CD14-positive monocyte (primary cell): Measurements from ENCODE around the gene SPTBN2. TPM values are rescaled to one million over a fixed set of nuclear protein-coding genes. Genes with fewer than 3 reads are reported as not detected.

Experiments
- DNase-seq, 3 donors: peaks; one replicate each; pipeline ENCODE4 v3.0.0-alpha.2; 2011 to 2022
- H2AFZ ChIP-seq: 2 replicates; pipeline ENCODE4 v1.6.0; 2012; ENCODE audit warnings: mild to moderate bottlenecking, low read depth, low read length, inconsistent platforms; ENCODE audit not compliant: insufficient read depth, poor library complexity, severe bottlenecking
- H3K27ac ChIP-seq, 2 donors: 1 replicate in 1 of 2; 2 replicates in 1 of 2; pipeline ENCODE4 v1.5.1; 2012 to 2013; ENCODE audit warnings: low read length in 2 of 2, control low read depth in 1 of 2, inconsistent platforms in 1 of 2, low read depth in 1 of 2, mild to moderate bottlenecking in 1 of 2
- H3K27me3 ChIP-seq, 2 donors: one replicate each; pipeline versions ENCODE4 v1.6.0 to v1.6.1; 2011 to 2013; ENCODE audit warnings: low read length in 2 of 2; ENCODE audit not compliant: control insufficient read depth in 2 of 2, insufficient read depth in 2 of 2
- H3K36me3 ChIP-seq, 2 donors: replicated peaks in 1 of 2; 1 replicate in 1 of 2; 2 replicates in 1 of 2; pipeline versions ENCODE4 v1.5.1 to v1.6.1; 2012 to 2013; ENCODE audit warnings: low read length in 2 of 2, control low read depth in 1 of 2, inconsistent platforms in 1 of 2, mild to moderate bottlenecking in 1 of 2; ENCODE audit not compliant: insufficient read depth in 2 of 2, control insufficient read depth in 1 of 2
- H3K4me1 ChIP-seq, 2 donors: 1 replicate in 1 of 2; 2 replicates in 1 of 2; pipeline versions ENCODE4 v1.5.1 to v1.6.1; 2012 to 2013; ENCODE audit warnings: low read length in 2 of 2, control low read depth in 1 of 2, inconsistent platforms in 1 of 2, mild to moderate bottlenecking in 1 of 2, moderate library complexity in 1 of 2; ENCODE audit not compliant: insufficient read depth in 2 of 2, control insufficient read depth in 1 of 2
- H3K4me2 ChIP-seq: replicated peaks from 2 replicates; pipeline ENCODE3; 2012; ENCODE audit warnings: low read length, moderate library complexity, mild to moderate bottlenecking; ENCODE audit not compliant: poor library complexity, severe bottlenecking; ENCODE audit errors: extremely low read depth
- H3K4me3 ChIP-seq, 3 experiments: fragments of 200-600 bp in 1 of 3; sonication (generic) in 1 of 3; replicated peaks in 1 of 3; 1 replicate in 2 of 3; 2 replicates in 1 of 3; pipeline ENCODE4 v1.5.1; 2011 to 2013; ENCODE audit warnings: low read length in 3 of 3, mild to moderate bottlenecking in 3 of 3, control low read depth in 2 of 3, low read depth in 2 of 3, inconsistent platforms in 1 of 3, moderate library complexity in 1 of 3
- H3K79me2 ChIP-seq: 2 replicates; pipeline ENCODE4 v1.6.0; 2012; ENCODE audit warnings: mild to moderate bottlenecking, control low read depth, inconsistent platforms, low read length, moderate library complexity; ENCODE audit not compliant: insufficient read depth
- H3K9ac ChIP-seq: 2 replicates; pipeline ENCODE4 v1.6.0; 2017; ENCODE audit warnings: low read length, mild to moderate bottlenecking; ENCODE audit not compliant: insufficient read depth, poor library complexity, severe bottlenecking
- H3K9me3 ChIP-seq, 2 donors: replicated peaks in 1 of 2; 1 replicate in 1 of 2; 2 replicates in 1 of 2; pipeline versions ENCODE4 v1.5.1 to v1.6.1; 2012 to 2013; ENCODE audit warnings: low read length in 2 of 2, control low read depth in 1 of 2; ENCODE audit not compliant: control insufficient read depth in 1 of 2, insufficient read depth in 1 of 2
- H4K20me1 ChIP-seq: 2 replicates; pipeline ENCODE4 v1.6.0; 2012; ENCODE audit warnings: mild to moderate bottlenecking, low read length, control low read depth, moderate library complexity; ENCODE audit not compliant: insufficient read depth
- H3K27ac Mint-ChIP-seq, 7 donors: one replicate each; pipeline ENCODE4 v1.8.0; 2020; ENCODE audit warnings: mild to moderate bottlenecking in 7 of 7, mixed read lengths in 7 of 7, moderate library complexity in 6 of 7, inconsistent platforms in 2 of 7
- H3K27me3 Mint-ChIP-seq, 3 donors: one replicate each; pipeline ENCODE4 v1.8.0; 2021 to 2022; ENCODE audit warnings: low read depth in 3 of 3, mild to moderate bottlenecking in 3 of 3, mixed read lengths in 3 of 3, moderate library complexity in 3 of 3, inconsistent platforms in 1 of 3
- H3K36me3 Mint-ChIP-seq, 2 donors: one replicate each; pipeline ENCODE4 v1.8.0; 2020; ENCODE audit warnings: mixed read lengths in 2 of 2, inconsistent platforms in 1 of 2, mild to moderate bottlenecking in 1 of 2
- H3K4me1 Mint-ChIP-seq: one replicate; pipeline ENCODE4 v1.8.0; 2020; ENCODE audit warnings: mild to moderate bottlenecking, mixed read lengths
- H3K4me3 Mint-ChIP-seq, 2 donors: one replicate each; pipeline ENCODE4 v1.8.0; 2020; ENCODE audit warnings: mild to moderate bottlenecking in 2 of 2, mixed read lengths in 2 of 2, moderate library complexity in 1 of 2
- H3K9me3 Mint-ChIP-seq, 7 donors: one replicate each; pipeline ENCODE4 v1.8.0; 2020 to 2022; ENCODE audit warnings: mixed read lengths in 7 of 7, mild to moderate bottlenecking in 6 of 7, moderate library complexity in 6 of 7, inconsistent platforms in 2 of 7
- WGBS: methylation state at CpG from one replicate; pipeline ENCODE4 v1.1.5; 2013; ENCODE audit warnings: missing lambda C conversion rate; ENCODE audit not compliant: insufficient coverage; 5-methylcytosine and 5-hydroxymethylcytosine counted together
- intact Hi-C, 2 donors: fragments of 100-400 bp; cut with micrococcal nuclease; formaldehyde crosslinking; loops; one replicate each; pipeline versions ENCODE4 v1.15.0 to v1.15.1; 2023
- polyA plus RNA-seq, 3 donors: library from polyadenylated mRNA; depleted of rRNA in 1 of 3; unstranded in 2 of 3; stranded (reverse) in 1 of 3; fragments of 300-500 nt in 2 of 3; fragments of >200 nt in 1 of 3; fragmentation: Illumina TruSeq in 2 of 3; gene quantifications; 1 replicate in 2 of 3; 2 replicates in 1 of 3; pipeline ENCODE4 v1.2.3, GENCODE V29; 2012 to 2021
- TF ChIP-seq, protein P1 (sequence below): fragments of 200-600 bp; IDR thresholded peaks from one replicate; pipeline ENCODE4 v1.8.0; 2022; ENCODE audit warnings: antibody characterized with exemption, mild to moderate bottlenecking

SPTBN2 gene
- polyA plus RNA-seq, 3 donors, result not detected

- H3K36me3 Mint-ChIP-seq, result no peaks in the 10 kb centered on the region
- no peak overlapping the region for H3K27ac ChIP-seq
- no peaks in the 10 kb centered on the region for H3K9me3 ChIP-seq
- no peaks in the 10 kb centered on the region for H3K36me3 ChIP-seq
- DNase-seq, result no peak
- H3K9ac ChIP-seq, result no peak overlapping the region
- H3K4me3 Mint-ChIP-seq, result no peak overlapping the region
- no peaks in the 10 kb centered on the region for H3K4me1 ChIP-seq
- no peak overlapping the region for H3K4me3 ChIP-seq
- WGBS, result 96% methylated on average over 15 of the region's 15 CpGs
- H3K4me2 ChIP-seq, result no peak overlapping the region
- TF ChIP-seq, protein P1, sequence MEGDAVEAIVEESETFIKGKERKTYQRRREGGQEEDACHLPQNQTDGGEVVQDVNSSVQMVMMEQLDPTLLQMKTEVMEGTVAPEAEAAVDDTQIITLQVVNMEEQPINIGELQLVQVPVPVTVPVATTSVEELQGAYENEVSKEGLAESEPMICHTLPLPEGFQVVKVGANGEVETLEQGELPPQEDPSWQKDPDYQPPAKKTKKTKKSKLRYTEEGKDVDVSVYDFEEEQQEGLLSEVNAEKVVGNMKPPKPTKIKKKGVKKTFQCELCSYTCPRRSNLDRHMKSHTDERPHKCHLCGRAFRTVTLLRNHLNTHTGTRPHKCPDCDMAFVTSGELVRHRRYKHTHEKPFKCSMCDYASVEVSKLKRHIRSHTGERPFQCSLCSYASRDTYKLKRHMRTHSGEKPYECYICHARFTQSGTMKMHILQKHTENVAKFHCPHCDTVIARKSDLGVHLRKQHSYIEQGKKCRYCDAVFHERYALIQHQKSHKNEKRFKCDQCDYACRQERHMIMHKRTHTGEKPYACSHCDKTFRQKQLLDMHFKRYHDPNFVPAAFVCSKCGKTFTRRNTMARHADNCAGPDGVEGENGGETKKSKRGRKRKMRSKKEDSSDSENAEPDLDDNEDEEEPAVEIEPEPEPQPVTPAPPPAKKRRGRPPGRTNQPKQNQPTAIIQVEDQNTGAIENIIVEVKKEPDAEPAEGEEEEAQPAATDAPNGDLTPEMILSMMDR, result no peak
- H3K9me3 Mint-ChIP-seq, result peaks cover 0 to 4% (median 0%) of the 10 kb centered on the region in 7 donors
- intact Hi-C loops, result no loop called here
- peaks cover 0 to 5% (median 5%) of the 10 kb centered on the region in 3 donors for H3K27me3 Mint-ChIP-seq
- H2AFZ ChIP-seq, result no peak overlapping the region
- H3K27ac Mint-ChIP-seq, result no peak overlapping the region
- no peaks in the 10 kb centered on the region for H3K79me2 ChIP-seq
- no peaks in the 10 kb centered on the region for H4K20me1 ChIP-seq
- no peaks in the 10 kb centered on the region for H3K4me1 Mint-ChIP-seq
- H3K27me3 ChIP-seq, result no peaks in the 10 kb centered on the region
Measured at GRCh38 chr11:66700337-66700736, 28.7 kb downstream of the SPTBN2 start.

DNA sequence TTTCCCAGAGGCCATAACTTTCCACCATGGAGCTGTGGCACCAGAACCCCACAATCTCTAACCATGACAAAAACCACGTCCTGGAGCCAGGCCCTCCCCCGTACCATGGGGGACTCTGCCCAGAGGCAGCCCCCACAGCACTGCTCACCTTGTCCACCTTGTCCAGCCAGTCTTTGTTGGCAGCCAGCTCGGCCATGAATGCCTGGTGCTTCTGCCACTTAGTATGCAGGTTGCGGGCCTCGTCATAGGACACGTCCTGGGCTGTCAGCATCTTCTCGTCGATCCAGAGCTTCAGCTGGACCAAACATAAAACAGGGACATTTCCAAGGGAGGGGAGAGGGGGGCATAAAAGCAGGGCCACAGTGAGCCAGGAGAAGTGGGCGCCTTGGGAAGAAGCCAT, 30.5 kb downstream of the SPTBN2 start:
- Mint-ChIP-seq H3K27me3 (peaks cover 0 to 7% (median 5%) of the 10 kb centered on the region in 3 donors), H3K27ac (no peak overlapping the region), H3K9me3 (peaks cover 0 to 4% (median 0%) of the 10 kb centered on the region in 7 donors), H3K4me3 (no peak overlapping the region), H3K36me3 (no peaks in the 10 kb centered on the region), H3K4me1 (peaks cover 2% of the 10 kb centered on the region)
- H3K9ac ChIP-seq, result no peak overlapping the region
- no peak overlapping the region for H2AFZ ChIP-seq
- no peaks in the 10 kb centered on the region for H4K20me1 ChIP-seq
- no peaks in the 10 kb centered on the region for H3K4me1 ChIP-seq
- H3K79me2 ChIP-seq, result no peaks in the 10 kb centered on the region
- H3K4me3 ChIP-seq, result no peak overlapping the region
- no peaks in the 10 kb centered on the region for H3K27me3 ChIP-seq
- no peak overlapping the region for H3K4me2 ChIP-seq
- H3K27ac ChIP-seq, result no peak overlapping the region
- no peaks in the 10 kb centered on the region for H3K36me3 ChIP-seq
- intact Hi-C loops, result loop anchor here (5.0 to 10.0 kb wide), 2 partner anchors 184 to 276 kb away; partner anchors contain the start of gene C11orf86 (in 1 of the 2)
- WGBS, result 90% methylated on average over 8 of the region's 9 CpGs
- no peaks in the 10 kb centered on the region for H3K9me3 ChIP-seq
- TF ChIP-seq, protein P1, result no peak
- DNase-seq, result no peak
